CD4-positive, CD25-positive, alpha-beta regulatory T cell (primary cell): ENCODE results near the gene PRKG1. TPM values are rescaled to one million over a fixed set of nuclear protein-coding genes. Genes with fewer than 3 reads are reported as not detected.

Experiments
- ATAC-seq, 2 donors: fragments of 150-1000 bp; cut with Tn5 transposase; one replicate each; pipeline ENCODE4 v1.10.0; 2021; ENCODE audit warnings: low read depth in 2 of 2, moderate number of reproducible peaks in 2 of 2, moderate library complexity in 1 of 2
- DNase-seq, 3 donors: peaks; one replicate each; pipeline versions ENCODE4 v3.0.0 to v3.0.0-alpha.2; 2012 to 2022; ENCODE audit warnings: mixed read lengths in 1 of 3
- H3K27ac ChIP-seq: one replicate; pipeline ENCODE4 v1.7.0; 2013; ENCODE audit warnings: mild to moderate bottlenecking, low read length; ENCODE audit not compliant: insufficient read depth, poor library complexity, severe bottlenecking
- H3K27me3 ChIP-seq: one replicate; pipeline ENCODE4 v1.7.0; 2013; ENCODE audit warnings: low read length; ENCODE audit not compliant: control insufficient read depth, insufficient read depth
- H3K36me3 ChIP-seq: one replicate; pipeline ENCODE4 v1.7.0; 2013; ENCODE audit warnings: mild to moderate bottlenecking, low read length, moderate library complexity; ENCODE audit not compliant: control insufficient read depth, insufficient read depth
- H3K4me1 ChIP-seq: 2 replicates; pipeline ENCODE4 v1.7.0; 2013; ENCODE audit warnings: mild to moderate bottlenecking, low read length; ENCODE audit not compliant: insufficient read depth, control insufficient read depth, poor library complexity, severe bottlenecking
- H3K4me3 ChIP-seq: one replicate; pipeline ENCODE4 v1.7.0; 2013; ENCODE audit warnings: low read depth, mild to moderate bottlenecking, low read length, moderate library complexity
- H3K9me3 ChIP-seq, 2 experiments: 1 replicate in 1 of 2; 2 replicates in 1 of 2; pipeline ENCODE4 v1.7.0; 2013; ENCODE audit warnings: low read length in 2 of 2, mild to moderate bottlenecking in 1 of 2, moderate library complexity in 1 of 2; ENCODE audit not compliant: control insufficient read depth in 2 of 2
- H3K27ac Mint-ChIP-seq, 3 donors: one replicate each; pipeline ENCODE4 v1.8.0; 2020 to 2022; ENCODE audit warnings: mild to moderate bottlenecking in 3 of 3, mixed read lengths in 3 of 3, moderate library complexity in 2 of 3
- H3K27me3 Mint-ChIP-seq: one replicate; pipeline ENCODE4 v1.8.0; 2022; ENCODE audit warnings: mild to moderate bottlenecking, mixed read lengths
- H3K36me3 Mint-ChIP-seq: one replicate; pipeline ENCODE4 v1.8.0; 2020; ENCODE audit warnings: mixed read lengths
- H3K4me1 Mint-ChIP-seq, 4 donors: one replicate each; pipeline ENCODE4 v1.8.0; 2020 to 2022; ENCODE audit warnings: mixed read lengths in 4 of 4, mild to moderate bottlenecking in 1 of 4
- H3K4me3 Mint-ChIP-seq, 4 donors: one replicate each; pipeline ENCODE4 v1.8.0; 2020 to 2022; ENCODE audit warnings: mild to moderate bottlenecking in 4 of 4, mixed read lengths in 4 of 4, moderate library complexity in 3 of 4
- H3K9me3 Mint-ChIP-seq, 7 donors: one replicate each; pipeline ENCODE4 v1.8.0; 2020 to 2022; ENCODE audit warnings: mixed read lengths in 7 of 7, mild to moderate bottlenecking in 3 of 7, moderate library complexity in 2 of 7
- polyA plus RNA-seq, 4 donors: library from polyadenylated mRNA; unstranded; fragments of 300-500 nt; fragmentation: Illumina TruSeq; gene quantifications; one replicate each; pipeline ENCODE4 v1.2.3, GENCODE V29; 2021
- total RNA-seq: library from RNA; stranded (reverse); gene quantifications from one replicate; pipeline ENCODE4 v1.2.3, GENCODE V29; 2022

The PRKG1 gene
- total and polyA plus RNA-seq, 5 donors from 2014 or later = 0.30 TPM; not detected in 4

DNA sequence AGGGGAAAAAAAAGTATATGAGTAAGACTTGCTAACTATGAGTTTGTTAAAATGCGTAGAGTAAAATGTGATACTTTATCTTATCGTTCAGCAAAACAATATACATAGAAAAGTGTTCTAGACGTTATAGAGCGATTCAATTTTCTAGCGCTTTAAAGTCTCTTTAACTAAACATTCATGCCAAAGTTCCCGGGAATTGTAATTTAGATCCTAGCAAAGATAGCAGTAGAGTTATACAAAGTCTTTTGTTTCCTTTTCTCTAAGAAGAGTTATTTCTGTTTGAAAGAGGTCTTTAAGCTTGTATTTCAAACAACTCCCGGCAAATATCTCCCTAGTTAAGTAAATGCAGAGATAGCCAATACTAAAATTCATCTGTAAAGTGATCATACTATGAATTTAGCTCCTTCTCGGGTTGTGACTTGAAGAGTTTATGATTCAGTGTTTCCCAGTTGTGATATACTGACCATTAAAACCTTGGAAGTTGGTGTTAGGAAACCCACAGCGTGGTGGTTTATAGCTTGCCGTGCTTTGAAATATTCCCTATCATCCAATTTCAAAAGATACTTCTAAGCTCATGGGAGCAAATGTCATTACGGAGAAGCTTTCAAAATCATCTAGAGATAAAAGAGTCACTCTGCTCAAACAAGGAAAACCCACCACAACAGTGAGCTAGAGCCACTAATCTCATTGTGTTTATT is 453.4 kb downstream of the PRKG1 start:
- Histone ChIP-seq H3K4me3 (no peak overlapping the region), H3K9me3 (no peaks in the 10 kb centered on the region), H3K36me3 (no peaks in the 10 kb centered on the region), H3K27me3 (no peaks in the 10 kb centered on the region), H3K4me1 (no peaks in the 10 kb centered on the region), H3K27ac (no peak overlapping the region)
- Mint-ChIP-seq H3K36me3 (no peaks in the 10 kb centered on the region), H3K9me3 (peaks cover 0 to 6% (median 0%) of the 10 kb centered on the region in 7 donors), H3K27ac (no peak overlapping the region), H3K27me3 (no peaks in the 10 kb centered on the region), H3K4me3 (no peak overlapping the region), H3K4me1 (no peaks in the 10 kb centered on the region)
- no peak for ATAC-seq
- no peak for DNase-seq

DNA sequence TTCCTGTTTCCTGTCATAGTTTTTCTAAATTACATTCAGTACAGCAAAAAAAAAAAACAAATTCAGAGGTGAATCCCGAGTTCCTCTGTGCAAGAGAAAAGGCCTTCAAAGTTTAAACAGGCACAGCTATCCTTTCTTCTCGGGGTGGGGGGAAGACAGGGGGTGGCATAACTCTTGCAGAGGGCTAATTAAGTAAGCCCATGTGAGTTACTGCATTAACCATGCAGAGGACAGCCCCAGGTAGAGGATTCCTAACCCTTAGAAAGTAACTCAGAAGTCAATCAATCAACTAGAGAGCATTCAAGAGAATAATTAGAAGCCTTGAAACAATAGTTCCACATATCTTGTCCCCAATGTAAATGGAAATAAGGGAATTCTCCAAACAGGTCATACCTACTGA is 454.2 kb downstream of the PRKG1 start:
- ATAC-seq (no peak), DNase-seq (no peak)
- Histone ChIP-seq H3K27me3 (no peaks in the 10 kb centered on the region), H3K9me3 (no peaks in the 10 kb centered on the region), H3K36me3 (no peaks in the 10 kb centered on the region), H3K27ac (no peak overlapping the region), H3K4me1 (no peaks in the 10 kb centered on the region), H3K4me3 (no peak overlapping the region)
- H3K4me1 Mint-ChIP-seq = no peaks in the 10 kb centered on the region
- no peak overlapping the region for H3K27ac Mint-ChIP-seq
- H3K27me3 Mint-ChIP-seq = no peaks in the 10 kb centered on the region
- H3K36me3 Mint-ChIP-seq = no peaks in the 10 kb centered on the region
- H3K4me3 Mint-ChIP-seq = no peak overlapping the region
- H3K9me3 Mint-ChIP-seq = peaks cover 0 to 6% (median 0%) of the 10 kb centered on the region in 7 donors

DNA sequence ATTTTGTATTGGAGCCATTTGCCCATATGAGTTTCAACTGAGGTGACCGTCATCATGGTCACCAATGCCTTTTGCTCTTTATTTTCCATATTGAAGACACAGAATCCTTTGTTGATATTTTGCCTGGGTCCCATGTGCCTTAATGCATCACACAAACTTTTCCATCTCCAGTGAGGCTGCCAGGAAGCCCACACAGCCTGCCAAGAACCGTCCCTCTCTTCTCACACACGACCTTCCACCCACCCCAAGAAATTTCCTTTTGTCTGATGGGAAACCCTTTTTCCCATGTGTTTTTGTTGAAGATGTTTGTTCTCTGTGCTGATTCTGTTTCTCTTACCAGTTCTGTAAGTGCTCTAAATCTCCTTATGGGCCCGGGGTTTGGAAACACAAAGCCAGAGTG is 456.3 kb downstream of the PRKG1 start:
- no peaks in the 10 kb centered on the region for H3K36me3 ChIP-seq
- H3K4me1 ChIP-seq = no peaks in the 10 kb centered on the region
- no peak overlapping the region for H3K4me3 Mint-ChIP-seq
- no peaks in the 10 kb centered on the region for H3K4me1 Mint-ChIP-seq
- H3K27me3 ChIP-seq = no peaks in the 10 kb centered on the region
- no peaks in the 10 kb centered on the region for H3K36me3 Mint-ChIP-seq
- H3K4me3 ChIP-seq = no peak overlapping the region
- no peak overlapping the region for H3K27ac ChIP-seq
- DNase-seq = no peak
- H3K27me3 Mint-ChIP-seq = no peaks in the 10 kb centered on the region
- no peaks in the 10 kb centered on the region for H3K9me3 ChIP-seq
- H3K9me3 Mint-ChIP-seq = no peaks in the 10 kb centered on the region
- H3K27ac Mint-ChIP-seq = no peak overlapping the region
- no peak for ATAC-seq

DNA sequence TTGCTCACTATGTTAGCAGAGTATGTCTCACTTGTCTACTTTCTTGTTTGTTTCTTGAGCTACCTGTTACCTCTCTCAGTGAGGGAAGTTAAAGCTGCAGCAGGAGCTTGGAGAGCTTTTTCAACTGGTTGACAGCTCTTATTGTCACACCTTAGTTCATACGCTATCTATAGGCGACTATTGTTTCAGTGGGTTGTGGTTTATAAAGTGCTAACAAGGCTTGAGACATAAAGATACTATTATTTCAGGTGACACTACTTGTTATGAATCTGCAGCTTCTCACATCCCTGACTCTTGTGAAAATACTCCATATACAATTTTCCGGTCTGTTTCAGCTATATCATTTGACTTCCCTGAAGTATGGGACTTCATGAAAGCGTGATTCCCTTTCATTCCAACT is 457.8 kb downstream of the PRKG1 start:
- no peaks in the 10 kb centered on the region for H3K27me3 Mint-ChIP-seq
- no peaks in the 10 kb centered on the region for H3K9me3 ChIP-seq
- no peaks in the 10 kb centered on the region for H3K27me3 ChIP-seq
- H3K4me3 ChIP-seq = no peak overlapping the region
- H3K4me1 Mint-ChIP-seq = no peaks in the 10 kb centered on the region
- H3K36me3 Mint-ChIP-seq = no peaks in the 10 kb centered on the region
- H3K9me3 Mint-ChIP-seq = no peaks in the 10 kb centered on the region
- DNase-seq = no peak
- no peak overlapping the region for H3K27ac ChIP-seq
- H3K27ac Mint-ChIP-seq = no peak overlapping the region
- H3K4me3 Mint-ChIP-seq = no peak overlapping the region
- no peaks in the 10 kb centered on the region for H3K36me3 ChIP-seq
- no peak for ATAC-seq
- H3K4me1 ChIP-seq = no peaks in the 10 kb centered on the region

DNA sequence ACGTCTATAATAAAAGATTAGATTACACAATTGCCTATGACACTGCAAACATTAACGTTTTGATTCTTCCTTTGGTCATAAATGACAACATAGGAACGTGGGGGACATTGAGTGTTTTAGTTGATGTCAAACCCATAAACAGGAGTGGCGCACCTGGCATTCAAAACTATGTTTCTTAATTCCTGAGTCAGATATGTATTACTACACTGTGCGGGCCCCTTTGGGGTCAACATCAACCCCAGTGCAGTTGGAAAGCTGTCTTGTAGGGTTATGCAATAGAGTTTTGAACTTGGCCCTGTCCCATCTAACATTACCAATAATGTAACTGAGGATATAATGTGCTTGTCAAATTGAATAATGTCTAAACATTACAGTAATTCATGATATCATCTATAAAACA is 468.6 kb downstream of the PRKG1 start:
- Histone ChIP-seq H3K36me3 (no peaks in the 10 kb centered on the region), H3K27ac (no peak overlapping the region), H3K4me3 (no peak overlapping the region), H3K27me3 (no peaks in the 10 kb centered on the region), H3K4me1 (no peaks in the 10 kb centered on the region), H3K9me3 (no peaks in the 10 kb centered on the region)
- Mint-ChIP-seq H3K9me3 (peaks cover 0 to 4% (median 2%) of the 10 kb centered on the region in 7 donors), H3K27ac (peak overlapping the region in 1 of 3 donors; percentile 56), H3K4me1 (no peaks in the 10 kb centered on the region), H3K4me3 (no peak overlapping the region), H3K27me3 (no peaks in the 10 kb centered on the region), H3K36me3 (no peaks in the 10 kb centered on the region)
- DNase-seq (no peak), ATAC-seq (no peak)

DNA sequence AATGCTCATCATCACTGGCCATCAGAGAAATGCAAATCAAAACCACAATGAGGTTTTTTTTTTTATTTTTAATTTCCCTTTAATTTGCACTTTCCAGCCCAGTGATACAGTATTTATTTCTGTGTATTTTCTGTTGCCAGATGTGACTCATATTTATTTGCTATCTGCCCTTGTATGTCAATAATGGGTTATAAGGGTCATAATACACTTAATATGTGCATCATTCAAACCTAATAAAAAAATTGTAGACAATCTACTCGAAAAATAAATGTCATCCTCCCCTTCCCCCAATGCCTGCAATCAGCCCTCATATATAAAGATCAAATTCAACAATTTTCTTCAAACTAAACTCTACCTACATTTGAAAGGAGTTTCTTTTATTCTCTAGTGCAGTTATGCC is 470.6 kb downstream of the PRKG1 start:
- no peak for DNase-seq
- H3K27ac Mint-ChIP-seq = no peak overlapping the region
- Histone ChIP-seq H3K27ac (no peak overlapping the region), H3K4me1 (no peaks in the 10 kb centered on the region), H3K27me3 (no peaks in the 10 kb centered on the region), H3K4me3 (no peak overlapping the region), H3K9me3 (no peaks in the 10 kb centered on the region), H3K36me3 (no peaks in the 10 kb centered on the region)
- no peak for ATAC-seq
- H3K4me3 Mint-ChIP-seq = no peak overlapping the region
- H3K4me1 Mint-ChIP-seq = no peaks in the 10 kb centered on the region
- peaks cover 0 to 4% (median 2%) of the 10 kb centered on the region in 7 donors for H3K9me3 Mint-ChIP-seq
- H3K27me3 Mint-ChIP-seq = no peaks in the 10 kb centered on the region
- H3K36me3 Mint-ChIP-seq = no peaks in the 10 kb centered on the region

DNA sequence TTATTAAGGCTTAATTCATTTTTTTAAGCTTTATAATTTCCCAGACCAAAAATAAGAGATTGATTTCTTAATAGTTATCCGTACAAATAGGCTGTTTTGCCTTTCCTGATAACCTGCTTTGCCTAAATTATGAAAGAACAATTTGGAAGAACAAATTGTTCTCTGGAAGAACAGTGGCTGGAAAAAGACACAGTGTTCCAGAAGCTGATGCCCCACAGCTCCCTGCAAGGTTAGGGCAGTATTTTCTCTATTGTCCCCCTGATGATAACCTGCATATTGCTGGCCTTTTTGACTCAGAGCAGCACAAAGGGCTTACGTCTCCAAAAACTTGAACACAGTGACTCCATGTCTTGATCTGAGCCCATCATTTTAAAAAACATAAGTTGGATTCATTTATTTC is 473.7 kb downstream of the PRKG1 start:
- no peaks in the 10 kb centered on the region for H3K27me3 Mint-ChIP-seq
- peaks cover 0 to 4% (median 2%) of the 10 kb centered on the region in 7 donors for H3K9me3 Mint-ChIP-seq

DNA sequence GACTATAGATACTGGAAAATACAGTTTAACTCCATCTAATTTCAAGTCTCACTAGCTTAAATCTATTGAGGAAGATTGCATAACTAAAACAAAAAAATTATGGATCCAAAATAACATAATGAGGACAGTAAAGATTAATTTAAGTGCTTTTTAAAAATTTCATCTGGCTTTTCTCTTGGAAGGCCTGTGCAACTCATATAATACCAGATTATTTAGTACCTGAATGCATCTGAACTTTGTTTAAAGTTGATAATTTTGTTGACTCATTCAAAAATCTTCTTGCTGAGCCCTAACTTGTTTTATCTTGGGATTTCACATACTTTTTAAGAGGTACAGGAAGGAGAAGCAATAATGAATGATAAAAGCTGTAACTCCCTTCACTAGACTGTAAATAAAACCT is 478.6 kb downstream of the PRKG1 start:
- H3K4me1 ChIP-seq = no peaks in the 10 kb centered on the region
- no peaks in the 10 kb centered on the region for H3K27me3 Mint-ChIP-seq
- H3K4me3 Mint-ChIP-seq = no peak overlapping the region
- peaks cover 0 to 1% (median 0%) of the 10 kb centered on the region in 7 donors for H3K9me3 Mint-ChIP-seq
- H3K9me3 ChIP-seq = no peaks in the 10 kb centered on the region
- DNase-seq (no peak), ATAC-seq (no peak)
- H3K4me1 Mint-ChIP-seq = no peaks in the 10 kb centered on the region
- H3K36me3 ChIP-seq = no peaks in the 10 kb centered on the region
- H3K27ac Mint-ChIP-seq = no peak overlapping the region
- H3K4me3 ChIP-seq = no peak overlapping the region
- no peak overlapping the region for H3K27ac ChIP-seq
- H3K27me3 ChIP-seq = no peaks in the 10 kb centered on the region
- H3K36me3 Mint-ChIP-seq = no peaks in the 10 kb centered on the region

More for the DNA sequence above, 473.7 kb downstream of the PRKG1 start:
- DNase-seq (no peak), ATAC-seq (no peak)
- Mint-ChIP-seq H3K27ac (no peak overlapping the region), H3K36me3 (no peaks in the 10 kb centered on the region), H3K4me3 (no peak overlapping the region), H3K4me1 (no peaks in the 10 kb centered on the region)
- no peaks in the 10 kb centered on the region for H3K4me1 ChIP-seq
- no peaks in the 10 kb centered on the region for H3K27me3 ChIP-seq
- H3K9me3 ChIP-seq = no peaks in the 10 kb centered on the region
- no peaks in the 10 kb centered on the region for H3K36me3 ChIP-seq
- H3K4me3 ChIP-seq = no peak overlapping the region
- H3K27ac ChIP-seq = no peak overlapping the region
